ENCODE measurements around the gene CREG2. TPM values are rescaled to one million over a fixed set of nuclear protein-coding genes. Genes with fewer than 3 reads are reported as not detected.

The CREG2 gene
- total RNA-seq, 1 experiment from 2014 or later = not detected

DNA sequence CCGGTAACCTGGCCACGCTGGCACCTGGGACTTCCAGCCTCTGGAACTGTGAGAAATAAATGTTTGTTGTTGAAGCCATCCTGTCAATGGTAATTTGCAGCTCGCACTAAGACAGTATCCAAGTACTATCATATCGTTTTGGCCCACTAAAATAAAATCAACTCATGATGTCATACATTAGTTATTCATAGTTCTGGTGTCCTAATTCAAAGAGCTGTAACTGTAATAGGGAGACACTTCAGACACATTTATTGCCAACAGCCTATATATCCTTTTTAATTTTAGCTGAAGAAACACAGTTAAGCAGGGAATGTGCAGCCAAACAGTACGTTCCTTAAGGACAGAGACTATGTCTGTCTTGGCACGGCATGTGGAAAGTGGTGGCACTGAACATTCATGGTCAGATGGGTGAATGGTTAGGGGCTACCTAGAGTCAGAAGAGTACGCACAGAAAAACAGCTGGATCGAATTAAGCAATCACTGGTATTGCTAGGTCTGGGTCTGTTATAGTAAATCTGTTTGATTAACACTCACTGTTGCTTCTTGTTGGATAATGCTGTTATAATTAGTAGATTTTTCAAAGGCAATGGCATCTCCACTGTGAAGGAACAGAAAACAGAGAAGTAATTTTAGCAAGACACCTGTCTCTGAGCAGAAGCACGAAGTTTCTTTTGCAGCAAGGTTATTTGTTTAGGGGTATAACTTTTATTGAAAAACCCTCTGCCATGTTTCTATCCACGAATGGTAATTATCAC lies 41.3 kb upstream of the CREG2 start:
- no peak overlapping the region for H3K27ac Mint-ChIP-seq (ENCODE audit: low read depth, unreplicated experiment)
- no peak overlapping the region for H3K4me3 Mint-ChIP-seq (ENCODE audit: unreplicated experiment)
- CTCF ChIA-PET = interaction anchor here (0.6 to 1.6 kb wide), 2 partner anchors 9 to 88 kb away, joined by 4 to 6 read pairs; no protein-coding TSS in a partner anchor
- intact Hi-C loops (cut with micrococcal nuclease) = no loop called here
- no peaks in the 10 kb centered on the region for H3K9me3 Mint-ChIP-seq (ENCODE audit: unreplicated experiment)
- H3K27me3 Mint-ChIP-seq (ENCODE audit: insufficient read depth, unreplicated experiment) = no peaks in the 10 kb centered on the region
- TF ChIP-seq, protein P1, sequence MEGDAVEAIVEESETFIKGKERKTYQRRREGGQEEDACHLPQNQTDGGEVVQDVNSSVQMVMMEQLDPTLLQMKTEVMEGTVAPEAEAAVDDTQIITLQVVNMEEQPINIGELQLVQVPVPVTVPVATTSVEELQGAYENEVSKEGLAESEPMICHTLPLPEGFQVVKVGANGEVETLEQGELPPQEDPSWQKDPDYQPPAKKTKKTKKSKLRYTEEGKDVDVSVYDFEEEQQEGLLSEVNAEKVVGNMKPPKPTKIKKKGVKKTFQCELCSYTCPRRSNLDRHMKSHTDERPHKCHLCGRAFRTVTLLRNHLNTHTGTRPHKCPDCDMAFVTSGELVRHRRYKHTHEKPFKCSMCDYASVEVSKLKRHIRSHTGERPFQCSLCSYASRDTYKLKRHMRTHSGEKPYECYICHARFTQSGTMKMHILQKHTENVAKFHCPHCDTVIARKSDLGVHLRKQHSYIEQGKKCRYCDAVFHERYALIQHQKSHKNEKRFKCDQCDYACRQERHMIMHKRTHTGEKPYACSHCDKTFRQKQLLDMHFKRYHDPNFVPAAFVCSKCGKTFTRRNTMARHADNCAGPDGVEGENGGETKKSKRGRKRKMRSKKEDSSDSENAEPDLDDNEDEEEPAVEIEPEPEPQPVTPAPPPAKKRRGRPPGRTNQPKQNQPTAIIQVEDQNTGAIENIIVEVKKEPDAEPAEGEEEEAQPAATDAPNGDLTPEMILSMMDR (IDR thresholded peaks at IDR 0.05; ENCODE audit: unreplicated experiment) = no peak
- DNase-seq (ENCODE audit: unreplicated experiment) = no peak
- H3K36me3 Mint-ChIP-seq (ENCODE audit: insufficient read depth, unreplicated experiment) = no peaks in the 10 kb centered on the region
- no TSS peak for BruUV-seq (replicated peaks)
- H3K4me1 Mint-ChIP-seq (ENCODE audit: insufficient read depth, unreplicated experiment) = no peaks in the 10 kb centered on the region
- POLR2A ChIA-PET = interaction anchor here (1.6 kb wide), 1 partner anchor 15 kb away, joined by 3 read pairs; no protein-coding TSS in a partner anchor

DNA sequence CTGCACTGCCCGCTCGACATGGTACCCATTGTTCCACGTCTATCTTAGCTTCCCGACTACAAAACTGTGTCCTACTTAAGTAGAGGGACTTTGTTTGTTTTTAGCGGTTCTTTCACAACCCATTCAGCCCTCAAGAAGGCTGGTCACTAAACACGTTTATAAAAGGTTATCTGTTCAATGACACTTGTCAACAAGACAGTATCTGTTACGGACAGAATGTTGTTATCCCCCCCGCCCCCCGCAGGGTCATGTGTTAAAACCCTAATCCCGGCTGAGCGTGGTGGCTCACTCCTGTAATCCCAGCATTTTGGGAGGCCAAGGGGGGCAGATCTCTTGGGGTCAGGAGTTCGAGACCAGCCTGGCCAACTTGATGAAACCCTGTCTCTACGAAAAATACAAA lies 40.4 kb upstream of the CREG2 start:
- Mint-ChIP-seq H3K4me3 (ENCODE audit: unreplicated experiment) (no peak overlapping the region), H3K27me3 (ENCODE audit: insufficient read depth, unreplicated experiment) (no peaks in the 10 kb centered on the region), H3K4me1 (ENCODE audit: insufficient read depth, unreplicated experiment) (no peaks in the 10 kb centered on the region), H3K36me3 (ENCODE audit: insufficient read depth, unreplicated experiment) (no peaks in the 10 kb centered on the region), H3K9me3 (ENCODE audit: unreplicated experiment) (no peaks in the 10 kb centered on the region), H3K27ac (ENCODE audit: low read depth, unreplicated experiment) (no peak overlapping the region)
- intact Hi-C loops (cut with micrococcal nuclease) = no loop called here
- BruUV-seq (replicated peaks) = no TSS peak
- no peak for DNase-seq (ENCODE audit: unreplicated experiment)
- CTCF ChIA-PET = interaction anchor here (0.6 to 1.6 kb wide), 3 partner anchors 9 to 106 kb away, joined by 3 to 6 read pairs (median 4); no protein-coding TSS in a partner anchor
- POLR2A ChIA-PET = interaction anchor here (1.6 kb wide), 1 partner anchor 14 kb away, joined by 3 read pairs; no protein-coding TSS in a partner anchor
- TF ChIP-seq, protein P1 (IDR thresholded peaks at IDR 0.05; ENCODE audit: unreplicated experiment) = no peak

DNA sequence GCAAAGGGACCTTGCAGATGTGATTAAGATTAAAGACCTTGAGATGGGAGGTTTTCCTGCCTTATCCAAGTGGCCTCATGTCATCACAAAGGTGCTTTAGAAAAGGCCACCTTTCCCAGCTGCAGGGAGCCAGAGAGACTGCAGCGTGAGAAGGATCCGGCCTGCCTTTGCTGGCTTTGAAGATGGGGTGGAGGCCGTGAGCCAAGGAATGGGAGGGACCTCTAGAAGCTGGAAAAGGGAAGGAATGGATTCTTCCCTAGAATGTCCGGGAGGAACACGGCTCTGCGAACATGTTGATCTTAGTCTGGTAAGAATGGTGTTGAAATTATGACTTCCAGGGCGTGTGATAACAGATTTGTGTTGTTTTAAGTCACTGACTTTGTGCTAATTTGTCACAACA lies 39.9 kb upstream of the CREG2 start:
- no TSS peak for BruUV-seq (replicated peaks)
- ChIA-PET POLR2A (no interaction called here), CTCF (interaction anchor here (0.7 kb wide), 1 partner anchor 107 kb away, joined by 3 read pairs; no protein-coding TSS in a partner anchor)
- H3K36me3 Mint-ChIP-seq (ENCODE audit: insufficient read depth, unreplicated experiment) = no peaks in the 10 kb centered on the region
- no peaks in the 10 kb centered on the region for H3K4me1 Mint-ChIP-seq (ENCODE audit: insufficient read depth, unreplicated experiment)
- no peak for DNase-seq (ENCODE audit: unreplicated experiment)
- no peaks in the 10 kb centered on the region for H3K9me3 Mint-ChIP-seq (ENCODE audit: unreplicated experiment)
- intact Hi-C loops (cut with micrococcal nuclease) = no loop called here
- H3K27me3 Mint-ChIP-seq (ENCODE audit: insufficient read depth, unreplicated experiment) = no peaks in the 10 kb centered on the region
- no peak overlapping the region for H3K4me3 Mint-ChIP-seq (ENCODE audit: unreplicated experiment)
- H3K27ac Mint-ChIP-seq (ENCODE audit: low read depth, unreplicated experiment) = no peak overlapping the region
- TF ChIP-seq, protein P1 (IDR thresholded peaks at IDR 0.05; ENCODE audit: unreplicated experiment) = no peak

DNA sequence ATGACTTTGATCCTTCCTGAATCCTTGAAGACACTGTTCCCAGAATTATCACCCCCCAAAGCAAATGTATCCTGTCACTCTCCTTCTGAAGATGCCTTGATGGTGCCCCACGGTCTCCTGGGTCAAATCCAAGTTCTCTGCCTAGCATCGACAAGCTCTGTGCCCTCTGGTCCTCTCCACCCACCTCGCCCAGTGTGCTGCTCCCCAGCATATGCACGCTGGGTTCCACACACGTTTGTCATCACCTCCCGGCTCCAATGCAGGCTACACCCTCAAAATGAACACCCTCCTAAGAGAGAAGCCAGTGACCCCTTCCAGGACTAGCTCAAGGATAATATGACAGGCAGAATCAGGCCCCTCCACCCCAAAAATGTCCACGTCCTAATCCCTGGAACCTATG lies 39.5 kb upstream of the CREG2 start:
- Mint-ChIP-seq H3K27me3 (ENCODE audit: insufficient read depth, unreplicated experiment) (no peaks in the 10 kb centered on the region), H3K9me3 (ENCODE audit: unreplicated experiment) (no peaks in the 10 kb centered on the region), H3K4me3 (ENCODE audit: unreplicated experiment) (no peak overlapping the region), H3K4me1 (ENCODE audit: insufficient read depth, unreplicated experiment) (no peaks in the 10 kb centered on the region), H3K27ac (ENCODE audit: low read depth, unreplicated experiment) (no peak overlapping the region), H3K36me3 (ENCODE audit: insufficient read depth, unreplicated experiment) (no peaks in the 10 kb centered on the region)
- TF ChIP-seq, protein P1 (IDR thresholded peaks at IDR 0.05; ENCODE audit: unreplicated experiment) = no peak
- BruUV-seq (replicated peaks) = no TSS peak
- DNase-seq (ENCODE audit: unreplicated experiment) = no peak
- intact Hi-C loops (cut with micrococcal nuclease) = no loop called here
- ChIA-PET CTCF (interaction anchor here (0.7 kb wide), 1 partner anchor 72 kb away, joined by 3 read pairs; no protein-coding TSS in a partner anchor), POLR2A (no interaction called here)
